ENCODE measurements around the gene NDUFS7.

NDUFS7 gene

DNA sequence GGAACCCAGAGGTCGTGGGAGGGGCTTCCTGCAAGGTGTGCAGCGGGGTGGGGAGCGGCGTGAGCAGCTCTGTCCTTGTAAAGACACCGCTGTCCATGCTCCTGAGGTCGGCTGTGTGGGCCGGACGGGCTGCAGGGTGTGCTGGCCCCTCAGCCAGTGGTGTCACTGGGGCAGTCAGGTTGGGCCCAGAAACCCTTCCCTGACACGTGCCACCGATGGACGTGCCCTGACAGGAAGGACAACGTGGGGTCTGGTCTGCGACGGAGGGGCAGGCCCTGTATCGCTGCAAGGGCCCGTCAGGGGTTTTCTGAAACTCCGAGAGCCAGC, 50.3 kb downstream of the NDUFS7 start:
- DNase-seq = no peak

DNA sequence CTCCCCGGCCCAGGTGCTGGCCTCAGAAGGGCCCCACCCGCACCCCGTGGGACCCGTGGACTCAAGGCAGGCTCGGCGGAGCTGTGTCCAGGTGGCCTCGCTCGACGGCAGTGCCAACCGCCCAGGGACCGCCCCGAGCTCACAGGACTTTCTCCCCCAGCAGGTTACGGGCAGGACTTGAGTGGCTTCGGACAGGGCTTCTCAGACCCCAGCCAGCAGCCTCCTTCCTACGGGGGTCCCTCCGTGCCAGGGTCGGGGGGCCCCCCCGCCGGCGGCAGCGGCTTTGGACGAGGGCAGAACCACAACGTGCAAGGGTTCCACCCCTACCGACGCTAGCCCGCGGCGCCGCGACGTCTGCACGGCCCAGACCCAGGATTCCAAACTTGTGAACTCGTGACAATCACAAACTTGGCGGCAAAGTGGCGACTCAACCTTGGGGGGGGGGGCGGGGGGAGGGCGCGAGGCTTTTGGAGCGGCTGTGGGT, 50.9 kb downstream of the NDUFS7 start:
- no peak for DNase-seq

DNA sequence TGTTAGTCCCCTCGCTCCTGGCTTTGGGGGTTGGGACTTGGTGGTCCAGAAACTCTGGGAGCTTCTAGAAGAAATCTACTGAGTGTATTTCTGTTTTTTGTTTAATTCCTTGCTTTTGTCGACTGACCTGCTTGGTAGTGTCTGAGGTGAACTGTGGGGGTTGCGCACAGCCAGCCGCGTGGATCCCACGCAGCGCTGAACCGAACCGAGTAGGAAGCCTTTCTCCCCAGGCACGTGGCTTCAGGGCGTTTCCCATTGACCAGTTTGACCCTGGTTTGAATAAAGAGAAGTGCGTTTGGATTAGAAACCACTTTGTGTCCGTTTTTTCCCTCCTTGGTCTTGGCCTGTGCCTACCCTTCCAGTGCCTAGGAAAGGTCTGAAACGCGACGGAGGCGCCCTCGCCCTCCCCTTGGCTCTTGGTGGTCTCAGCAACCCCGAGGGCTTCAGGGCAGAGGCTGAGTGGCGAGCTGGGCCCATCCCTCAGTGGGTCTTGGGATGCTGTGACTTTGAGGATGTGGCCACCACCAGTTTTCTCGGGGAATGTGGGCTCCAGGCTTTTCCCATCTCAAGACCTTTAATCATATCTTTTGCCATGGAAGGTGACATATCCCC, 51.8 kb downstream of the NDUFS7 start:
- DNase-seq = no peak

DNA sequence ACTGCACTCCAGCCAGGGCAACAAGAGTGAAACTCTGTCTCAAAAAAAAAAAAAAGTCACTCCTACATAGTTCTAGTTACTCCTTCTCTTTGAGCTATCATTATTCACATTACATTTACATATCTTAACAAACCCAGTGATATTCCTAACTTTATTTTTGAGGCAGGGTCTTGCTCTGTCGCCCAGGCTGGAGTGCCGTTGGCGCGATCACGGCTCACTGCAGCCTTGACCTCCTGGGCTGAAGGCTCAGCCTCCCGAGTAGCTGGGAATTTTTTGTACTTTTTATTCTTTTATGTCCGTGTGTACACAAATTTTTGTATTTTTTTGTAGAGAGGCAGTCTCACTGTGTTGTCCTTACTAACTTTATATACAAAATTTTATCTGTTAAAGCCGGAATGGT, 53.9 kb downstream of the NDUFS7 start:
- DNase-seq = no peak

DNA sequence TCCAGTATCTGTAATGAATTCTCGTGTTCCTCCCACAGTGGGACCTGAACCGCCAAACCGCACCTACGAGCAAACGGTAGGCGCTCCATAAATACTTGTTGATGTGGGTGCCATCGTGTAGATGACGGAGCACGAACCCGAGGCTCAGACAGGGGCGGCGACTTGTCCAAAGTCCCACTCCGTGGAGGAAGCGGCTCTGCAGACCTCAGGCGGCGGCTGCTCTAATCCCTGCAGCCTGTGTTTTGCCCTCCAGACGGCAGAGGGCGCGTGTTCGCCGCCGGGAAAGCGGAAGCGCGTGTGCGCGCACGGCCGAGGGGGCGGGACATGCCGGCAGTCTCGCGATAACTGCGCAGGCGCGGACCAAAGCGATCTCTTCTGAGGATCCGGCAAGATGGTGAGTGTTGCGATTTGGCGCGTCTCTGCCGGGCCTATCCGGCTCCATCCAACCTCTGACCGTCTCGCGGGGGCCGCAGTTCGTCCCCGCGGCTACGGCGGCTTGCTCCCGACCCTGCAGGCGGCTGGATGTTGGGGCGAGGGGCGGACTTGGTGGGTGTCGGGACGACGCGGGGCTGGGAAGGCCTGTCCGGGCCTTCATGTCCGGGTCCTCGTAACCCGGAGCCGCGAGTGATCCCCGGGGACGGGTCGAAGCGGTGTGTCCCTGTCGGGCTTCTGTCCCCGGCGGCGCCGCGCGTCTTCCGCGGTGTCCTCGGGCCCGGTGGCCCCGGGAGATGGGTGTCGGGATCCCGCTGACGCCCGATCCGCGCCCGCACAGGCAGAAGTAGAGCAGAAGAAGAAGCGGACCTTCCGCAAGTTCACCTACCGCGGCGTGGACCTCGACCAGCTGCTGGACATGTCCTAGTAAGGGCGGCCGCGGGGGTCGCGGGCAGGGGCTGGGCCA, 54.6 kb downstream of the NDUFS7 start, which contains the start of gene RPS15:
Gene RPS15, plus strand, starts transcription at position 362 of the 898 bp plus-strand sequence. Its CDS starts 30 bp downstream, at position 392.
- peak; percentile 96 for DNase-seq

DNA sequence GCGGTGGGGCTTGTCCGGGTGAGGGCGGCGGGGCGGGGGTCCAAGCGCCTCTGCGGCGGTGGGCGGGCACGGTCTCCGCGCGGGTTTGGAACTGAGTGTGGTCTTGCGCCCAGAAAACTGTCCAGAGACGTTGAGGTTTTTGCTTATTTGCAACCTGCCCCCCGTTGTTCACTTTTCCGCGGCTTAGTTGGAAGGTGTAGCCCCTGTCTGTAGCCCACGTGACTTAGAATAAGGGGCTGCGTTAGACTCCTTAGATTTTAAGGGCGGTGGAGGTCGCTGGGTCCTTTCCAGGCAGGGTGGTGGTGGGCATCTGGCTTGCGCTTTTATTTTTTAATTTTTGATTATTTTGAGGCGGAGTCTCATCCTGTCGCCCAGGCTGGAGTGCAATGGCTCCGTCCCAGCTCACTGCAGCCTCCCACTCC, 55.2 kb downstream of the NDUFS7 start:
- DNase-seq = peak; percentile 16

DNA sequence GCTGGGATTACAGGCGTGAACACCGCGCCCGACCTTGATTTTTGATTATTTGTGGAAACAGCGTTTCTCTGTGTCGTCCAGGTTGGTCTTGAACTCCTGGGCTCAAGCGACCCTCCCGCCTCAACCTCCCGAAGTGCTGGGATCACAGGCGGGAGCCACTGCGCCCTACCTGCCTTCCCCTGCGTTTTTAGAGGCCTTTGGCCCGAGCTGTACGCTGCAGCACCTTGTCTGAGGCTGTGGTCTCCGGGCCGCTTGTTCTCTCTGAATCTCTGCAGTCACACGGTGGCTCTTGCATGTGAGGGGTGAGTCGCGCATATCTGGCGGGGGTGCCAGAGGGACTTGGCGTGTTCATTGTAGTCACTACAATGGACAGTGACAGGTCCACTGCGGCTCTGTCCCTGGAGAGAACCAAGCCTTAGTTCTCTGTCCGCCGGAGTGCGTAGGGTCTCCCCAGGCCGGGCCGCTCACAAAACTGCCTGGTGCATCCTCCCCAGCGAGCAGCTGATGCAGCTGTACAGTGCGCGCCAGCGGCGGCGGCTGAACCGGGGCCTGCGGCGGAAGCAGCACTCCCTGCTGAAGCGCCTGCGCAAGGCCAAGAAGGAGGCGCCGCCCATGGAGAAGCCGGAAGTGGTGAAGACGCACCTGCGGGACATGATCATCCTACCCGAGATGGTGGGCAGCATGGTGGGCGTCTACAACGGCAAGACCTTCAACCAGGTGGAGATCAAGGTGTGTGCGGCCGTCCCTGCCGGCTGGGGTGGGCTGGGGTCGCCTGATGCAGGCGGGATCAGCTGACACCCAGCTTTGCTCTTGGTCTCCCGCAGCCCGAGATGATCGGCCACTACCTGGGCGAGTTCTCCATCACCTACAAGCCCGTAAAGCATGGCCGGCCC, 56.1 kb downstream of the NDUFS7 start:
- peak; percentile 40 for DNase-seq

DNA sequence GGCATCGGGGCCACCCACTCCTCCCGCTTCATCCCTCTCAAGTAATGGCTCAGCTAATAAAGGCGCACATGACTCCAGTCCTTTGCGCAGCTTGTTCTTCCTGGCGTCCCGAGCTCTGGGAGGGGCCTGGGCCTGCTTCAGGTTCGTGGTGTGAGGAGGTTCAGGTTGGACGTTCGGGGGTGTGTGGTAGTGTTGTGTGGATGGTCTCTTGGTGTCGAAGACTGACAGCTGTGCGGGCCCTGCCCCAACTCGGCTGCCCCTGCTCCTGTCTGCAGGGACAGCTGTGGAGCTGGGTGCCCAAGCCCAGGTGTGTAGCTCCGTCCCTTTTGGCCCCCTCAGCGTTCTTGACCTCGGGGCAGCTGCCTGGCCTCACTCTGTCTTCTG, 56.7 kb downstream of the NDUFS7 start:
- no peak for DNase-seq

DNA sequence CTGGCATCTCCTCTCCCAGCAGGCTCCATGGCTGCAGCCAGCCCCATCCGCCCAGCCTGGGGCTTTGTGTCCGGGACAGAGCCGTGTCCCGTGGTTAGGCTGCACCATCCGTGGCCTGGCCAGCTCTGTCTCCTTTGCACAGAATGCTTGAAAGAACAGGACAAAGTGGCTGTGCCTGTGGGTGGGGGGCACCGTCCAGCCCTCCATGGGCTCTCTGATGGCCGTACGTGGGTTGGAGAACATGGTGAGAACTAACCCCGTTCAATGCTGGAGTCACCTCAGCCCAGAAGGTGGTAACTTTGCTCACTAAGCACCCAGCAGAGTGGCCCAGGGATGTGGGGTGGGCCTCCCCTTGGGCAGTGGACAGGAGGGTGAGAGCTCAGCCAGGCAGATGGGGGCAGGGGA, 57.3 kb downstream of the NDUFS7 start:
- DNase-seq = no peak

DNA sequence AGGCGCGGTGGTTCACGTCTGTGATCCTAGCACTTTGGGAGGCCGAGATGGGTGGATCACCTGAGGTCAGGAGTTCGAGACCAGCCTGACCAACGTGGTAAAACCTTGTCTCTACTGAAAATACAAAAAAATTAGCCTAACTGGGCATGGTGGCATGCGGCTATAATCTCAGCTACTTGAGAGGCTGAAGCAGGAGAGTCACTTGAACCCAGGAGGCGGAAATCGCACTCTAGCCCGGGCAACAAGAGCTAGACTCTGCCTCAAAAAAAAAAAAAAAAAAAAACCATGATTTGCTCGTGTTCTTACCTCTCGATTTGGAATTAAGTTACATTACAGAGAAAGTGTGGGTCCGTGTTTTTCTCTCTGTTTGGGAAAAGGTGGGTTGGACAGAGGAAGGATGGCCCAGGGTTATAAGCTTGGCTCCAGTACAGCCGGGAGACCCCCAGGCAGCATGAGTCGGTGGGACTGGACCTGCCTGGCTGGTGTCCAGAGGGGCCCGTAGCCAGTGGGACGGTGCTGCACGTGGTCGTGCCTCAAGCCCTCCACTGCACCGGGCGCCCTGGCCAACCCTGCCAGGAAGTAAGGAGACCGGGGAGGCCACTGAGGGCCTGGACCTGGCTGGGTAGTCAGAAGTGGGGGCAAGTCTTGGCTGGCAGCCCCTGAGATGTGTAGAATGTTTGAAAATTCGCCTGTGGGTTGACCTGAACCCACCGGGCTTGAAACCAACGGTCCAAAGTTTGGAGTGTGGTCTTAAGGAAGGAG, 58.2 kb downstream of the NDUFS7 start:
- DNase-seq = no peak

Data from CD4-positive, alpha-beta T cell treated with Interleukin-17A for 1 hour (primary cell).